HL-60 (cell line): Measurements from ENCODE around the gene TNFRSF8.
"Not testable (repeated sequence)": the region's sequence is repeated elsewhere in the genome, so short reads cannot be mapped to it uniquely, and the experiment has no call there.

Source experiments
- DNase-seq, 2 experiments: peaks; one replicate each; pipeline ENCODE4 v3.0.0-alpha.2; 2010 to 2020; ENCODE audit warnings: low read depth in 1 of 2, low spot score in 1 of 2
- H3K27ac ChIP-seq: fragments of 250-450 bp; sonication (Bioruptor Pico); replicated peaks from 2 replicates; pipeline ENCODE4 v1.5.1; 2020; ENCODE audit warnings: mild to moderate bottlenecking, moderate library complexity
- H3K27me3 ChIP-seq: fragments of 250-450 bp; sonication (Bioruptor Pico); 2 replicates; pipeline ENCODE4 v1.5.1; 2021; ENCODE audit warnings: mild to moderate bottlenecking, moderate library complexity; ENCODE audit not compliant: insufficient read depth, poor library complexity, severe bottlenecking
- H3K4me3 ChIP-seq: replicated peaks from 2 replicates; pipeline ENCODE4 v1.5.1; 2011; ENCODE audit warnings: mild to moderate bottlenecking, control low read depth, low read length; ENCODE audit not compliant: insufficient read depth
- CTCF ChIP-seq: IDR thresholded peaks from one replicate; pipeline ENCODE4 v1.5.1; 2011; ENCODE audit warnings: low read length, control low read depth, inconsistent platforms; ENCODE audit not compliant: insufficient read depth
- GABPA ChIP-seq: IDR thresholded peaks from 2 replicates; pipeline ENCODE4 v1.6.1; 2012; ENCODE audit warnings: low read depth
- POLR2AphosphoS5 ChIP-seq: IDR thresholded peaks from 2 replicates; pipeline ENCODE4 v1.6.1; 2012; ENCODE audit warnings: low read depth
- SPI1 ChIP-seq: IDR thresholded peaks from 2 replicates; pipeline ENCODE4 v1.6.1; 2012; ENCODE audit warnings: low read depth, mild to moderate bottlenecking, borderline replicate concordance
- TF ChIP-seq, protein P1 (sequence below): IDR thresholded peaks from 2 replicates; pipeline ENCODE4 v1.6.1; 2012; ENCODE audit warnings: low read depth; ENCODE audit not compliant: insufficient replicate concordance

TNFRSF8 gene

DNA sequence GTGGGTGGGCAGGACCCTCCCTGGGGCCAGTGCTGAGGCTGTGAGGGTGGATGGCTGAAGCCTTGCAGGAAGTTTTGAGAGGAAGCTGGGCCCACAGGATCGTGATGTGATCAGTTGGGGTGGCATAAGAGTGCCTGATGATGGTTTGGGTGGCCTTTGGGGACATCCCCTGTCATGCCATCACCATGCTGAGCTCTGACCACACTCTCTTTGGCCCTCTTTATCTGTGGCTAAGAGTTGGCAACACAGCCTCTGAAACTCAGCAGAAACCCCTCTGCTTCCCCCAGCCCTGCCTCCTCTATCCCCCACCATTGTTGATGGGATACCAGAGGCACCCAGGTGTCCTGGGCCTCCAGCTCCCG lies 24.0 kb upstream of the TNFRSF8 start:
- Histone ChIP-seq H3K27ac (peak overlapping the region; percentile 71), H3K27me3 (no peaks in the 10 kb centered on the region), H3K4me3 (no peak overlapping the region)
- TF ChIP-seq GABPA: no peak
- DNase-seq: peak in 1 of 2 experiments; percentile 82

DNA sequence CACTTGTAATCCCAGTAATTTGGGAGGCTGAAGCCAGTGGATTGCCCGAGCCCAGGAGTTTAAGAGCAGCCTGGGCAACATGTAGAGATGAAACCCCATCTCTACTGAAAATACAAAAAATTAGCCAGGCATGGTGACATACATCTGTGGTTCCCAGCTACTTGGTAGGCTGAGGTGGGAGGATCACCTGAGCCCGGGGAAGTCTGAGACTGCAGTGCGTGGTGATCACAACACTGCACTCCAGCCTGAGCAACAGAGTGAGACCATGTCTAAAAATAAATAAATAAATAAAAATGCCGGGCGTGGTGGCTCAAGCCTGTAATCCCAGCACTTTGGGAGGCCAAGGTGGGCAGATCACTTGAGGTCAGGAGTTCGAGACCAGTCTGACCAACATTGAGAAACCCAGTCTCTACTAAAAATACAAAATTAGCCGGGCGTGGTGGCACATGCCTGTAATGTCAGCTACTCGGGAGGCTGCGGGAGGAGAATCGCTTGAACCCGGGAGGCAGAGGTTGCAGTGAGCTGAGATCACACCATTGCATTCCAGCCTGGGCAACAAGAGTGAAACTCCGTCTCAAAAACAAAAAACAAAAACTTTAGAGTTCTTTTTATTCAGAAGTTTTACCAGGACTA lies 23.2 kb upstream of the TNFRSF8 start:
- H3K4me3 ChIP-seq, H3K27me3 ChIP-seq, DNase-seq: not testable (repeated sequence)
- peak overlapping the region; percentile 71 for H3K27ac ChIP-seq

DNA sequence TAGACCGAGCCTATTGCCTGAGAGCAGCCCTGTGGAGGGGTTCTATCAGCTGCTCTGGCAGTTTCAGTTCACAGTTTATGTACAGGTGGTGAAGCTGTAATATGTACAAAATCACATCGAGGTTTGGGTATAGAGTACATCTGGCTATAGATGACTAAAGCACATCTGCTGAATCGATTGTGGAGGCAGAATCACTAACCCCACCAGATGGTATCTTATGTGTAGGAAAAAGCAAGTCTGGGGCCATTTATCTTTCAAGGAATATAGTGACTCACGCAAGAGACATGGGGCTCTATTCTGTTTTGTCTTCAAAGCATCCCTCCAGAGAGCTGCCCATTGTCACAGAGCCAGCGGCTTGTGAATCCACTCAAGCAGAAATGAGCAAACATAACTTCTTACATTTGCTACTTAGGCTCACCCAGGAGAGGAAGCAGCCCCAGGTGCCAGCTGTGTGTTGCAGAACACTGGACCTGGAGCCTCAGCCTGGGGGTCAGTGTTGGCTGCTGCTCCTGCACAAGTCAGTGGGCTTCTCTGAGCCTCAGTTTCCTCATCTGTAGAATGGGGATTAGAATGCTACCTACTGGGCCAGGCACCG lies 22.5 kb upstream of the TNFRSF8 start:
- Histone ChIP-seq H3K27ac (peak overlapping the region; percentile 71), H3K4me3 (no peak overlapping the region), H3K27me3 (no peaks in the 10 kb centered on the region)
- DNase-seq: peak in 1 of 2 experiments; percentile 46
- TF ChIP-seq GABPA: no peak
- no peak for TF ChIP-seq CTCF
- TF ChIP-seq SPI1: 0 out of 2 replicates have a peak, but pooled peaks have one; percentile 17
- TF ChIP-seq POLR2AphosphoS5: no peak
- TF ChIP-seq, protein P1, sequence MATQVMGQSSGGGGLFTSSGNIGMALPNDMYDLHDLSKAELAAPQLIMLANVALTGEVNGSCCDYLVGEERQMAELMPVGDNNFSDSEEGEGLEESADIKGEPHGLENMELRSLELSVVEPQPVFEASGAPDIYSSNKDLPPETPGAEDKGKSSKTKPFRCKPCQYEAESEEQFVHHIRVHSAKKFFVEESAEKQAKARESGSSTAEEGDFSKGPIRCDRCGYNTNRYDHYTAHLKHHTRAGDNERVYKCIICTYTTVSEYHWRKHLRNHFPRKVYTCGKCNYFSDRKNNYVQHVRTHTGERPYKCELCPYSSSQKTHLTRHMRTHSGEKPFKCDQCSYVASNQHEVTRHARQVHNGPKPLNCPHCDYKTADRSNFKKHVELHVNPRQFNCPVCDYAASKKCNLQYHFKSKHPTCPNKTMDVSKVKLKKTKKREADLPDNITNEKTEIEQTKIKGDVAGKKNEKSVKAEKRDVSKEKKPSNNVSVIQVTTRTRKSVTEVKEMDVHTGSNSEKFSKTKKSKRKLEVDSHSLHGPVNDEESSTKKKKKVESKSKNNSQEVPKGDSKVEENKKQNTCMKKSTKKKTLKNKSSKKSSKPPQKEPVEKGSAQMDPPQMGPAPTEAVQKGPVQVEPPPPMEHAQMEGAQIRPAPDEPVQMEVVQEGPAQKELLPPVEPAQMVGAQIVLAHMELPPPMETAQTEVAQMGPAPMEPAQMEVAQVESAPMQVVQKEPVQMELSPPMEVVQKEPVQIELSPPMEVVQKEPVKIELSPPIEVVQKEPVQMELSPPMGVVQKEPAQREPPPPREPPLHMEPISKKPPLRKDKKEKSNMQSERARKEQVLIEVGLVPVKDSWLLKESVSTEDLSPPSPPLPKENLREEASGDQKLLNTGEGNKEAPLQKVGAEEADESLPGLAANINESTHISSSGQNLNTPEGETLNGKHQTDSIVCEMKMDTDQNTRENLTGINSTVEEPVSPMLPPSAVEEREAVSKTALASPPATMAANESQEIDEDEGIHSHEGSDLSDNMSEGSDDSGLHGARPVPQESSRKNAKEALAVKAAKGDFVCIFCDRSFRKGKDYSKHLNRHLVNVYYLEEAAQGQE: no peak

- H3K4me3 ChIP-seq, H3K27ac ChIP-seq, DNase-seq, H3K27me3 ChIP-seq: not testable (repeated sequence)
Observed at GRCh38 chr1:12044187-12044877, 18.8 kb upstream of the TNFRSF8 start.

GRCh38 chr1:12046749-12047119 lies 16.4 kb upstream of the TNFRSF8 start:
- no peak for DNase-seq
- TF ChIP-seq SPI1: no peak
- TF ChIP-seq CTCF: no peak
- no peak for TF ChIP-seq POLR2AphosphoS5
- TF ChIP-seq GABPA: no peak
- TF ChIP-seq, protein P1: no peak
- Histone ChIP-seq H3K27ac (no peak overlapping the region), H3K27me3 (no peaks in the 10 kb centered on the region), H3K4me3 (no peak overlapping the region)
